Measurements from ENCODE around the gene DOK3.
"Not testable (repeated sequence)": the region's sequence is repeated elsewhere in the genome, so short reads cannot be mapped to it uniquely, and the experiment has no call there.

DOK3 gene

DNA sequence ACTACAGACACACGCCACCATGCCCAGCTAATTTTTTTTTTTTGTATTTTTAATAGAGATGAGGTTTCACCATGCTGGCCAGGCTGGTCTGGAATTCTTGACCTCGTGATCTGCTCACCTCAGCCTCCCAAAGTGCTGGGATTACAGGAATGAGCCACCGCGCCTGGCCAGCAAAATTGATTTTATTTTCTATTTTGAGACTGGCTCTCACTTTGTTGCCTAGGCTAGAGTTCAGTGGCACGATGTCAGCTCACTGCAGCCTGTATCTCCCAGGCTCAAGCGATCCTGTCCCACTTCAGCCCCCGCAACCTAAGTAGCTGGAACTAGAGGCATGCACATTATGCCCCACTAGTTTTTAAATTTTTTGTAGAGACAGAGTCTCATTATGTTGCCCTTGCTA lies 24.8 kb upstream of the DOK3 start:
- DNase-seq (ENCODE audit: low read depth): not testable (repeated sequence)

GRCh38 chr5:177531209-177531940 lies 21.7 kb upstream of the DOK3 start:
- no peak for DNase-seq (ENCODE audit: low read depth)

- DNase-seq (ENCODE audit: low read depth): no peak
Observed at GRCh38 chr5:177530638-177531037, 21.0 kb upstream of the DOK3 start.

DNA sequence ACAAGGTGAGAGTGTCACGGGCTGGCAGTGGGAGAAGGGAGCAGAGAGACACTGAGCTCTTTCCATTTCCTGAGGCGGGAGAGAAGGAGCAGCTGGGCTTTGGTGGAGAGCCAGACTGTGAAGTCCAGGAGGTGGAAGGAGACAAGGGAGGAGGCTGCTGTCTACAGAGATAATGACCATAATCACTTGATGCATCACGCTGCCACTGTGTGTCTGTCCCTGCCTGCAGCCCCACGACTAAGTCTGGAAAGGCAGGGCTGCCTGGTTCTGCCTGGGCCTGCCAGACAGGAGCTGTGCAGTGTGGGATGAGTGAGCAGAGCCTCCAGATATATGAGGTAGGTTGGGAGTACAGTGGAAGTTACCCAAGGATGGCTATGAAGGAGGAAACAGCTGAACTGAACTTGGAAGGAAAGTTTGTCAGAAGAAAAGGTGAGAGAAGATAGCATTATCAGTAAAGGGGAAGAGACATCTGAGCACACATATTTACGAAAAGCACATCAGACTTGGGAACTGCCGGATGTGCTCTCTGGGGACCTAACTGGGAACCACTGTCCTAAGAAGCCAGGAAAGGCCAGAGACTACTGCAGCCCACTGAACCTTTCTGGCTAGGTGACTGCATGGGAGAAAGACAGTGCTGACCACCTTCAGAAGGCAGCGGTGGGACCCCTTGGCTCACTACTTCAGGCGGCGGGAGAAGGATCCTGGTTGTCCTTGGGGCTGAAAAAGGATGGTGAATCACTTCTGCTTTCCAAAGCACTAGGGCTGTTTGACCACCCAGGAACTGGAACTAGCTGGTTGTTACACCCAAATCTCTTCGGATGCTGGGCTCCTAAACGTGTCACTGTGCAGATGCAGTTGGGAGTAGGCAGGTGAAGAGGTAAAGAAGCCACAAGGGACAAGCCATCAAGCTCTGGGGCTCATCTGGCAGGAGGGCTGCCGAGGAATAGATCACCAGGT lies 19.9 kb upstream of the DOK3 start:
- DNase-seq (ENCODE audit: low read depth): no peak

GRCh38 chr5:177528631-177529030 lies 19.0 kb upstream of the DOK3 start:
- DNase-seq (ENCODE audit: low read depth): no peak

- no peak for DNase-seq (ENCODE audit: low read depth)
Observed at GRCh38 chr5:177527595-177527994, 18.0 kb upstream of the DOK3 start.

GRCh38 chr5:177526791-177527190 lies 17.2 kb upstream of the DOK3 start:
- DNase-seq (ENCODE audit: low read depth): no peak

- DNase-seq (ENCODE audit: low read depth): no peak
Observed at GRCh38 chr5:177526191-177526590, 16.6 kb upstream of the DOK3 start.

DNA sequence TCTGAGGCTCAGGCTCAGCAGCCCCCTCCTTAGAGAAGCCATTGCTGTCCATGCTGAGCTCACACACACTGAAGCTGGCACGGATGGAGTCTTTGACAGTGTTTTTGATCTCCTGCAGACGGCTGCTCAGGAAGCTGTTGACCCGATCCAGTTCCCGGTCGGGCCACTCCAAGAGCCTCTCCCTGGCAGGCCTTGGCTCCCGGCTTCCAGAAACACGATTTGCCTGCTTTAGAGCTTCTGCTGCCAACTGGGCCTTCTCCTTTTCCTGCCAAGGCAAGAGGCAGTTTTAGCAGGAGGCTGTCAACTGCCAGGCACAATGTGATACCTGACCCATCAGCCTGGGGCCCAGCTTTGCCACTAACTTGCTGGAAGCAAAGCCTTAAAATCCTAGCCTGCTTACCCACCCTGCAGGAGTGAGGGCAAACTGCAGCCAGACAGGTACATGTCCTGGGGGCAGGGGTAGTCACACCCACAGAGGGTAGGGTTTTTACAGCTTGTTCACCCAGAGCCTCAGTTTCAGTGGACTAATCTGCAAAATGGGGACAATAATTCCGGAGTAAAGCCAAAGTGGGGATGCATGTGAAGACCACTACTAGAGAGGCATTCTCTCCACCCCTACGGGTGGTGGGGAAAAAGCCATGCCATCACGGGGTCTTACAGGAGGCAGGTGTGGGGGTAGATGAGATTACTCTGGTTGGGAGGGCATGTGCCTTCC lies 15.5 kb upstream of the DOK3 start:
- no peak for DNase-seq (ENCODE audit: low read depth)

DNA sequence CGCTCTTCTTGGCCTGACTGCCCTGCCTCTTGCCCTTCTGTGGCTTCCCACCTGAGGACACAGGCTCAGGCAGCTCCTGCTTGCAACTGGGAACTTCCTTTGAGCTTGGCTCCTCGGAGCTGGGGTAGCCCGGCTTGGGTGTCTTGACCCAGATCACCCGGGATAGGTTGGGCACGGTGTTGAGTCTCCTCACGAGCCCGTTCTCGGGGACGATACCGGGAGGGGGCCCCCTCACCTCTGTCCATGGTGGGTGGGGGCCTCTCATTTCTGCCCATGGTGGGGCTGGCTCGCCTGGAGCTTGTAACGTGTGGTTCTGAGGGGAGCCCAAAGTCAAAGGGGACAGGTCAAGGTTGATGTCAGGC lies 14.9 kb upstream of the DOK3 start:
- no peak for DNase-seq (ENCODE audit: low read depth)

- DNase-seq (ENCODE audit: low read depth): no peak
Observed at GRCh38 chr5:177523711-177524538, 14.3 kb upstream of the DOK3 start.

DNA sequence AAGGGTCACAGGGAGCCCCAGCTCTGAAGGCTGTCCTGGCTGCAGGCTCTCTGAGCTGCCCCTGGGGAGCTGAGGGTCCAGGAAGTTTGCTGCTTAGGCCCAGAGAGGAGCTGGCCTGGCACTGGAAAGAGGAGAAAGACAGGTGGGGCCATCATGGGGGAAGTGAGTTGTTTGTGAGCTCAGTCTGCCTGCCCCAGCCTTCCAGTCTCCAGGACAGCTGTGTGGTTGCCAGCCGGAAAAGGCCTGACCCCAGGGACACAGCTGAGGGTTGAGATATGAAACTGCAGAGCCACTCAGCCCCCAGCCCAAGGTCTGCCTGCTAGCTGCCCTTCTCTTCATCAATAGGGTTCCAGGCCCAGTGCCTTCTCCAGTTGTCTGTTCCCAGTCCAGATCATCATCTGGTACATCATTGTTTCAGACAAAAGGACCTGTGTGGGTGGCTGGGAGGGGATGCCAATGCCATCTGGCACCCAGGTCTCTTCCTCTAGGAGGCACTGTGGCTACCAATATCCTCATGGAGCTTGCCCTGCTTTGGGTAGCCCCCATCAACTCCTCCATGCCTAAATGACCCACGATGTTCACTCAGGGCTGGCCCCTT lies 11.4 kb upstream of the DOK3 start:
- no peak for DNase-seq (ENCODE audit: low read depth)

DNA sequence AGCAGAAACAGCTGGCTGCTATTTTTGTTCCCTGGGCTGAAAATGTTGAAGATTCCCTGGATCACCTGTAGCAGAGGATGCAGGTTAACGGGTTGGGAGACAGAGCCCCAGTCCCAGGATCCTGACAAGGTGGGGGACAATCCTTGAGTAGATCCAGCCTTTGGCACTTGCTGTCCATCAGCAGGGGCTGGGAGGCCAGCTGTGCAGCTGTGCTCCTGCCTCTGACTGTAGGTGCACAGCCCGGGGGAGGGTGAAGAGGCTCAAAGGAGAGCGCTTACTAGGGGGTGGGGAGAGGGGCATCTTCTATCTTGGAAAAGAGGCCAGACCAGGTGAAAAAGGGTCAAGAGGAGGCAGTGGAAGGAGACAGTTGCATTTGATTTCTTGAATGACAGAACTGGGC lies 10.6 kb upstream of the DOK3 start:
- no peak for DNase-seq (ENCODE audit: low read depth)

DNA sequence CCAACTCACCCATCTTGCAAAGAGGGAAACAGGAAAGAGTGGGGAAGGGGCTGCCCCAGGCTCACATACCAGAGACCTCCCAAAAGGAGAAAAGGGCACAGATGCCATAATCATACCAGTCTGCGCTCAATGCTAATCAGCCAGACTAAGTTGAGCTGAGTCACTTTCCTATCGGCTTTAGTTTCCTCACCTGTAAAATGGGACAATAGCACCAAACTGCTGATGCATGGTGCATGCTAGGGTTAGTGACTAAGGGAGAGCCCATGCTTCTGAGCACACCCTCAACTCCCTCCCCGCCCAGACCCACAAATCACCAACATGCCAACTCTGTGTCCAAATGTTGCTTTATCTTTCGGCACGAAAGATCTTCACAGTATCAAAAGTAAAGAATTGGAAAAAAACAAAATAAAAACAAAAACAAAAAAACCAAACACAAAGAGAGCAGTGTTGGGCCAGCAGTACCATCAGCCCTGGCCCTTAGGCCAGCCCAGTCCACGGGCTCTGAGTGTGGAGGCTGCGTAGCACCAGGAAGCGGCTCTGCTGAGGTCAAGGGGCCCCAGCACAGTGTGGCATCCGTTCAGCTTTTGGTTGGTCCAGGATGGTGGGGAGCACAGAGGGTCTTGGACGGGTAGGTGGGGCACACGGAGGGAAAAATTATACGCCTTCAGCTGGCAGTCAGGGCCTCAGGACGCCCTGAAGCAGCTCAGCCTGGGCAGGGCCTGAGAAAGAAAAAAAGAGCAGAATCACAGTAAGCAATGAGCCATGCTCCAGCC lies 10.0 kb upstream of the DOK3 start:
- no peak for DNase-seq (ENCODE audit: low read depth)

- DNase-seq (ENCODE audit: low read depth): peak; percentile 88
Observed at GRCh38 chr5:177516601-177517568, 7.3 kb upstream of the DOK3 start, which contains the start of gene DDX41. Gene DDX41, minus strand, starts transcription at chr5:177516961. Its CDS starts 16 bp downstream, at chr5:177516945.

DNA sequence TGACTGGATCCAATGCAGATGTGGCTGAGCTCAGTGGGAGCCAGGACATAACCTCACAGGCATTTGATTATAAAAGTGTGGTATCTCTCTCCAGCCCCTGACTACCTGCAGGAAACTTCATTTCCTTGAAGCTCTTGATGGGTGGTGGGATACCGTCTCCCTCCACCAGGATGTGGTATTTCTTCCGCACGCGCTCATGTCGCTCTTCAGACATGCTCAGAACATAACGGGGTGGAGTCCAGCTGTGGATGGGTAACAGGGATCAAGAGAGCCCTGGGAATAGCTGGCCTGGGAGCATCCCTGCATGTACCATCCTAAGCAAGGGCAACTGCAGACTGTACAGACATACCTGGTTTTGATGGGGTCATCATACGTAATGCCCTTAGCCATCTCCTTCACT lies 6.0 kb upstream of the DOK3 start:
- no peak for DNase-seq (ENCODE audit: low read depth)

DNA sequence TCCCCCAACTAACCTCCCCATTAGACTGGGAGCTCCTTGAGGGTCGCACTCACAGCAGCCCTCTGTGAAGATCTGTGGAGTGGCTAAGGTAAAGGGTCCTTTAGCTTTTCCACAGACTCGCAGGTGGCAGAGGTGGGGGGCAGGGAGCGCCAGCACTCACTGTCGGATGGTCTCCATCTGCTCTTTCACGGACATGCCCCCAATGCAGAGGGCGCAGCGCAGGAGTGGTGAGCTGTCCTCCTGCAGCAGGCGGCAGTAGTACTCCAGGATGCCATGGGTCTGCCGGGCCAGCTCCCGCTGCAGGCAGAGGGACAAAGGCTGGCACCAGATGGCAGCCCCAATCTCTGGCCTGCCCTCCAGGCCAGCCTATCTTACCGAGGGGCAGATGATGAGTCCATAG lies 4.9 kb upstream of the DOK3 start:
- no peak for DNase-seq (ENCODE audit: low read depth)

GRCh38 chr5:177513500-177513899 lies 3.9 kb upstream of the DOK3 start:
- DNase-seq (ENCODE audit: low read depth): no peak

DNA sequence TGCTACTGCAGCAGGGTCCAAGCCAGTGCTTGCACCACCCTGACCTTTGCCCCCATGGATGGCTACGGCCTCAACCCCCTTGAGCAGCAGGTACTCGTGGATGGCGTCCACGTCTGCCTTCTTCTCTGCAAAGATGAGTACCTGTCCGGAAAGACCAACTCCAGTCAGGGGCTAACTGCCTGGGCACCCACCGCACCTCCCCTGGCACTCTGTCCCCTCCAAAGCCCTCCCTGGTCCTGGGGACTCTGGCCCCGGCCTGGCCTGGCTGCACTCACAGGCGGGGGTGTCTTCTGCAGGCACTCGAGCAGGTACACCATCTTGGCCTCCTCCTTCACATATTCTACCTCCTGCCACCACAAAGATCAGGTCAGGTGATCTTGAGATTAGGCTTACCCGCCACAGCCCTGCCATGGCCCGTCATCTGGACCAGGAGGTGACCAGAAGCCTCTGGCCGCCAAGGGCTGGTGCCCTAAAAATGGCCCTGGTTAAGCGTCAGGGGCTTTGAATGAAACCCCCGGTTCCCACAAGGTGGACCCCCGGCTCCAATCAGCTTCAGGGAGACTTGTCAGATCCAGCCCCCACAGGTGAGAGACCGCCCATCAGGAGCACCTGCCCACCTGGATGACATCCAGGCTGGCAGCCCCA lies 3.2 kb upstream of the DOK3 start:
- DNase-seq (ENCODE audit: low read depth): no peak

All from stimulated activated CD8-positive, alpha-beta memory T cell treated with anti-CD3 and anti-CD28 coated beads, Interleukin-12 subunit alpha, Interleukin-12 subunit beta, amount 100 ng/mL, for 4 hours (primary cell).